ENCODE results near the gene AKNAD1.

AKNAD1 gene

GRCh38 chr1:108777839-108778238 lies 79.1 kb downstream of the AKNAD1 start:
- ATAC-seq = no peak
- no peak for TF ChIP-seq ZNF8 (CRISPR knock-in tag; IDR thresholded peaks at IDR 0.05)
- TF ChIP-seq ISL1 (CRISPR knock-in tag; IDR thresholded peaks at IDR 0.05) = no peak
- no peak for TF ChIP-seq ZFP3 (CRISPR knock-in tag; IDR thresholded peaks at IDR 0.05)
- no peak for TF ChIP-seq GLIS3 (CRISPR knock-in tag; IDR thresholded peaks at IDR 0.05)
- no peak for TF ChIP-seq CSRNP3 (CRISPR knock-in tag; IDR thresholded peaks at IDR 0.05)
- TF ChIP-seq BACH2 (CRISPR knock-in tag; IDR thresholded peaks at IDR 0.05; ENCODE audit: borderline replicate concordance) = no peak
- TF ChIP-seq POU6F1 (CRISPR knock-in tag; IDR thresholded peaks at IDR 0.05; ENCODE audit: borderline replicate concordance, low read depth) = no peak
- no peak for TF ChIP-seq ZNF565 (CRISPR knock-in tag; conservative IDR thresholded peaks at IDR 0.05; ENCODE audit: low read depth)
- no peak for TF ChIP-seq ESRRG (CRISPR knock-in tag; IDR thresholded peaks at IDR 0.05)
- no peak for TF ChIP-seq ZC3H10 (CRISPR knock-in tag; IDR thresholded peaks at IDR 0.05)
- TF ChIP-seq PPARA (CRISPR knock-in tag; IDR thresholded peaks at IDR 0.05; ENCODE audit: borderline replicate concordance) = no peak
- no peak for TF ChIP-seq CSDC2 (CRISPR knock-in tag; IDR thresholded peaks at IDR 0.05)
- no peak for TF ChIP-seq ARNTL (CRISPR knock-in tag; IDR thresholded peaks at IDR 0.05; ENCODE audit: borderline replicate concordance, low read depth)
- TF ChIP-seq CREB5 (CRISPR knock-in tag; IDR thresholded peaks at IDR 0.05; ENCODE audit: low read depth) = no peak
- no peak for TF ChIP-seq TOX (CRISPR knock-in tag; IDR thresholded peaks at IDR 0.05; ENCODE audit: borderline replicate concordance)
- TF ChIP-seq, protein P1, sequence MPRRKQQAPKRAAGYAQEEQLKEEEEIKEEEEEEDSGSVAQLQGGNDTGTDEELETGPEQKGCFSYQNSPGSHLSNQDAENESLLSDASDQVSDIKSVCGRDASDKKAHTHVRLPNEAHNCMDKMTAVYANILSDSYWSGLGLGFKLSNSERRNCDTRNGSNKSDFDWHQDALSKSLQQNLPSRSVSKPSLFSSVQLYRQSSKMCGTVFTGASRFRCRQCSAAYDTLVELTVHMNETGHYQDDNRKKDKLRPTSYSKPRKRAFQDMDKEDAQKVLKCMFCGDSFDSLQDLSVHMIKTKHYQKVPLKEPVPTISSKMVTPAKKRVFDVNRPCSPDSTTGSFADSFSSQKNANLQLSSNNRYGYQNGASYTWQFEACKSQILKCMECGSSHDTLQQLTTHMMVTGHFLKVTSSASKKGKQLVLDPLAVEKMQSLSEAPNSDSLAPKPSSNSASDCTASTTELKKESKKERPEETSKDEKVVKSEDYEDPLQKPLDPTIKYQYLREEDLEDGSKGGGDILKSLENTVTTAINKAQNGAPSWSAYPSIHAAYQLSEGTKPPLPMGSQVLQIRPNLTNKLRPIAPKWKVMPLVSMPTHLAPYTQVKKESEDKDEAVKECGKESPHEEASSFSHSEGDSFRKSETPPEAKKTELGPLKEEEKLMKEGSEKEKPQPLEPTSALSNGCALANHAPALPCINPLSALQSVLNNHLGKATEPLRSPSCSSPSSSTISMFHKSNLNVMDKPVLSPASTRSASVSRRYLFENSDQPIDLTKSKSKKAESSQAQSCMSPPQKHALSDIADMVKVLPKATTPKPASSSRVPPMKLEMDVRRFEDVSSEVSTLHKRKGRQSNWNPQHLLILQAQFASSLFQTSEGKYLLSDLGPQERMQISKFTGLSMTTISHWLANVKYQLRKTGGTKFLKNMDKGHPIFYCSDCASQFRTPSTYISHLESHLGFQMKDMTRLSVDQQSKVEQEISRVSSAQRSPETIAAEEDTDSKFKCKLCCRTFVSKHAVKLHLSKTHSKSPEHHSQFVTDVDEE (CRISPR knock-in tag; IDR thresholded peaks at IDR 0.05) = no peak
- TF ChIP-seq OSR1 (CRISPR knock-in tag; IDR thresholded peaks at IDR 0.05) = no peak
- TF ChIP-seq ZNF70 (CRISPR knock-in tag; IDR thresholded peaks at IDR 0.05) = no peak

GRCh38 chr1:108767708-108768107 lies 89.2 kb downstream of the AKNAD1 start:
- TF ChIP-seq ISL1 (CRISPR knock-in tag; IDR thresholded peaks at IDR 0.05) (no peak), PPARA (CRISPR knock-in tag; IDR thresholded peaks at IDR 0.05; ENCODE audit: borderline replicate concordance) (no peak), GLIS3 (CRISPR knock-in tag; IDR thresholded peaks at IDR 0.05) (no peak)
- ATAC-seq = no peak

DNA sequence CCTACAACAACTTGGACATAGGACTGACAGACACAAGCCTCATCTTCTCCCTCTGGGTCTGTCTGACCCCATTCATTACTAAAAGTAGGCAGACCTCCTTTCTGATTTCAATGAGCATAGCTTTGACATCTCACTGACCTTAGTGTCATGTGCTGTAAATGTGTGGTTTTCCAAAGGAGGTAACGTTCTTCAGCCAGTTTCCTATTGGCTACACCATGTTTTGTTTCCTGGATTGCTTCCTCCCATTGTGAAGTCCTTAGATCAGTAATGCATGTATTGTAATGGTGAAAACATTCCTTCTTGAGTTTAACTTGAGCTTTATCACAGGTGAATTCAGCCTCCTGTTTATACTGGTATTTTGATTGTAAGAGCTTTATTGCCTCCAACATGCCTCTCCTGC lies 89.8 kb downstream of the AKNAD1 start:
- TF ChIP-seq, protein P1 (CRISPR knock-in tag; IDR thresholded peaks at IDR 0.05) = no peak
- TF ChIP-seq ZC3H10 (CRISPR knock-in tag; IDR thresholded peaks at IDR 0.05) (no peak), CSDC2 (CRISPR knock-in tag; IDR thresholded peaks at IDR 0.05) (no peak), ZFP3 (CRISPR knock-in tag; IDR thresholded peaks at IDR 0.05) (no peak), ZNF70 (CRISPR knock-in tag; IDR thresholded peaks at IDR 0.05) (no peak), OSR1 (CRISPR knock-in tag; IDR thresholded peaks at IDR 0.05) (no peak), PPARA (CRISPR knock-in tag; IDR thresholded peaks at IDR 0.05; ENCODE audit: borderline replicate concordance) (no peak), ARNTL (CRISPR knock-in tag; IDR thresholded peaks at IDR 0.05; ENCODE audit: borderline replicate concordance, low read depth) (no peak), TOX (CRISPR knock-in tag; IDR thresholded peaks at IDR 0.05; ENCODE audit: borderline replicate concordance) (no peak), RARB (CRISPR knock-in tag; IDR thresholded peaks at IDR 0.05) (no peak), POU6F1 (CRISPR knock-in tag; IDR thresholded peaks at IDR 0.05; ENCODE audit: borderline replicate concordance, low read depth) (no peak), ZFP30 (CRISPR knock-in tag; IDR thresholded peaks at IDR 0.05) (no peak), ZNF565 (CRISPR knock-in tag; conservative IDR thresholded peaks at IDR 0.05; ENCODE audit: low read depth) (no peak), GLIS3 (CRISPR knock-in tag; IDR thresholded peaks at IDR 0.05) (no peak), ESRRG (CRISPR knock-in tag; IDR thresholded peaks at IDR 0.05) (no peak), BACH2 (CRISPR knock-in tag; IDR thresholded peaks at IDR 0.05; ENCODE audit: borderline replicate concordance) (no peak), TCF4 (CRISPR knock-in tag; IDR thresholded peaks at IDR 0.05; ENCODE audit: borderline replicate concordance) (no peak), ZNF8 (CRISPR knock-in tag; IDR thresholded peaks at IDR 0.05) (no peak), ISL1 (CRISPR knock-in tag; IDR thresholded peaks at IDR 0.05) (no peak)
- TF ChIP-seq, protein P2, sequence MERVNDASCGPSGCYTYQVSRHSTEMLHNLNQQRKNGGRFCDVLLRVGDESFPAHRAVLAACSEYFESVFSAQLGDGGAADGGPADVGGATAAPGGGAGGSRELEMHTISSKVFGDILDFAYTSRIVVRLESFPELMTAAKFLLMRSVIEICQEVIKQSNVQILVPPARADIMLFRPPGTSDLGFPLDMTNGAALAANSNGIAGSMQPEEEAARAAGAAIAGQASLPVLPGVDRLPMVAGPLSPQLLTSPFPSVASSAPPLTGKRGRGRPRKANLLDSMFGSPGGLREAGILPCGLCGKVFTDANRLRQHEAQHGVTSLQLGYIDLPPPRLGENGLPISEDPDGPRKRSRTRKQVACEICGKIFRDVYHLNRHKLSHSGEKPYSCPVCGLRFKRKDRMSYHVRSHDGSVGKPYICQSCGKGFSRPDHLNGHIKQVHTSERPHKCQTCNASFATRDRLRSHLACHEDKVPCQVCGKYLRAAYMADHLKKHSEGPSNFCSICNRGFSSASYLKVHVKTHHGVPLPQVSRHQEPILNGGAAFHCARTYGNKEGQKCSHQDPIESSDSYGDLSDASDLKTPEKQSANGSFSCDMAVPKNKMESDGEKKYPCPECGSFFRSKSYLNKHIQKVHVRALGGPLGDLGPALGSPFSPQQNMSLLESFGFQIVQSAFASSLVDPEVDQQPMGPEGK (CRISPR knock-in tag; IDR thresholded peaks at IDR 0.05; ENCODE audit: borderline replicate concordance) = no peak
- no peak for ATAC-seq
